SKM-1 (cell line): ENCODE data around the gene AGXT.

Experiments
- DNase-seq: peaks from one replicate; lab custom pipeline; 2025; ENCODE audit not compliant: unreplicated experiment; lab: John Stamatoyannopoulos, UW

Gene AGXT

GRCh38 chr2:240912878-240913809, 44.5 kb downstream of the AGXT start:
- DNase-seq = no peak

GRCh38 chr2:240913810-240914644, 45.4 kb downstream of the AGXT start:
- peak; percentile 23 for DNase-seq

- DNase-seq = no peak
These were observed 46.3 kb downstream of the AGXT start for GRCh38 chr2:240914645-240915525.

- no peak for DNase-seq
These were observed 47.1 kb downstream of the AGXT start for GRCh38 chr2:240915526-240916341.

- DNase-seq = no peak
These were observed 48.0 kb downstream of the AGXT start for GRCh38 chr2:240916571-240917008.

GRCh38 chr2:240917009-240917683, 48.5 kb downstream of the AGXT start:
- no peak for DNase-seq

- DNase-seq = no peak
These were observed 49.1 kb downstream of the AGXT start for GRCh38 chr2:240917684-240918257.

- no peak for DNase-seq
These were observed 49.9 kb downstream of the AGXT start for GRCh38 chr2:240918258-240919091.

GRCh38 chr2:240919161-240919781, 50.6 kb downstream of the AGXT start:
- no peak for DNase-seq

- DNase-seq = no peak
These were observed 51.5 kb downstream of the AGXT start for GRCh38 chr2:240919786-240920782.

GRCh38 chr2:240920783-240921231, 52.2 kb downstream of the AGXT start:
- DNase-seq = no peak

GRCh38 chr2:240921311-240921994, 52.8 kb downstream of the AGXT start:
- DNase-seq = no peak

- DNase-seq = no peak
These were observed 53.3 kb downstream of the AGXT start for GRCh38 chr2:240921995-240922244.

- DNase-seq = no peak
These were observed 53.8 kb downstream of the AGXT start for GRCh38 chr2:240922245-240922981.

- DNase-seq = no peak
These were observed 54.4 kb downstream of the AGXT start for GRCh38 chr2:240922982-240923537.
